Measurements from ENCODE around the gene ANAPC13.
A peak's percentile ranks its signal among the peaks of the same experiment; 100 is the strongest.

ANAPC13 gene, protein sequence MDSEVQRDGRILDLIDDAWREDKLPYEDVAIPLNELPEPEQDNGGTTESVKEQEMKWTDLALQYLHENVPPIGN

DNA sequence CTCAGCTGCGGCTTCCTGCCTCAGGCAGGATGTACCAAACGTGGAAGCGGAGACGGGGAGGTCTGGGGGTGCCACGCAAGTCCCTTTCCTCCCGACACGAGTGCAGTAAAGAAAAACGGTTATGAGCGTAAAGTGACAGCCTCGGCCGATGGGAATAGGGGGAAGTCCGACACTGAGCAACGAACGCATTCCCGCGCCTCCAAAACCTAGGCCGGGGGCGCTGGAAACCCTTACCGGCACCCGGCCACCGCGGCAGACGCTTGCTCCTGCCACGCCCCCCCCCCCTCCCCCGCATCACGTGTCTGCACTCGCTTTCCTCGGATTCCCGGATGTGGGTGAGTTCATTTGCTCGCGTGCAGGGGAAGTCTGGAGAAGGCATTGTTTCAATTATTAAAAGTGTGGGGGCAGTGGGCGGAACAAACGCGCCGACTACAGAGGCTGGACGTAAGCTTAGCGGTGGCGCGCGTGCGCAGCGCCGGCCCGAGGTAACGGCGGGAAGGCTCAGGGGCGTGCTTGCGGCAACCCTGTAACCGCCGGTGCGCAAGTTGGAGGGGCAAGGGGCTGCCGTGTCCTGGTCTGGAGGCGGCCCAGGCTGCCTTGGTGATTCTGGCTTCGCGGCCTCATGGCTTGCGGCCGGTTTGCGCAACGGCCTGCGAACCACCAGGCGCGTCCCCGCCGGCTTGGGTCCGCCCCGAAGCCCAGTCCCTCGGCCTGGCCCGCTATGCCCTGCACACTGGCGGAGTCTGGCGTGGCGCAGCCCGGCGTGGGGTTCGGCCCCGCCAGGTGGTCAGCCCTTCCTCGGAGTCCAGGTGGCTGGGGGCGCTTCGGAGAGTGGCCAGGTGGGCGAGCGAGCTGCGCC, at the start of gene ANAPC13, which contains the start of gene CEP63:
ANAPC13 (minus strand) TSS at position 268 of the 859 bp plus-strand sequence. CDS start 3,081 bp downstream, outside the sequence.
CEP63 (plus strand) TSS at position 340 of the 859 bp plus-strand sequence. CDS start 9,264 bp downstream, outside the sequence.
- peak; percentile 87 for DNase-seq (ENCODE audit: low spot score)

DNA sequence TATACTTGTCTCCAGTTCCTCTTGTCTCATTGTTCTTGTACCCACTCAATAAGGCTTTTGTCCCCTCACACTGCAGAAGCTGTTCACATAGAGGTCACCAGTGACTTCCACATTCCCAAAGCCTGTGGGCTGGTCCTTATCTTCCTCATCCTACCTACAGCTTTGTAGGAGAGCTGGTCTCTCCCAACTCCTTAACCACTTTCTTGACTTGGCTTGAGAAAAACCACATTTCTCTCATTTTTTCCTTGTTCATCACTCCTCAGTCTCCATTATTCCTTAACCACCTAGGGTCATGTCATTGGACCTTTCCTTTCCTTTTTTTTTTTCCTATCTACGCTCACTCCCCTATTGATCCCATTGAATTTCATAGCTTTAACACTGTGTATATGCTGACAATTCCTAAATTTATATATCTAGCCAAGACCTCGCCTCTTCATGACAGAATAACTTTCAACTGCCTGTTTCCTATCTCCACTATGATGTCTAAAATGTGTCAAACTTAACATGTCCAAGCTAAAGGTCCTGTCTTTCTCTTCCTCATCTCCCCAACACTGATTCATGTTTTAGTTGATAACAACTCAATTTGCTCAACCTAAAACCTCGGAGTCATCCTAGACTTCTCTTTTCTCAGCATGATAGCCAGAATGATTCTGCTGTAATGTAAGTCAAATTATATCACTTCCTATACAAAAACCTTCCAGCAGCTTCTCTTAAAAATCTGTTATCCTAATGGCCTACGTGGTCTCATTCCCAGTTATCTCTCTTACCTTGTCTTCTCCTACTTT, 49.6 kb upstream of the ANAPC13 start:
- DNase-seq (ENCODE audit: low spot score), result no peak

DNA sequence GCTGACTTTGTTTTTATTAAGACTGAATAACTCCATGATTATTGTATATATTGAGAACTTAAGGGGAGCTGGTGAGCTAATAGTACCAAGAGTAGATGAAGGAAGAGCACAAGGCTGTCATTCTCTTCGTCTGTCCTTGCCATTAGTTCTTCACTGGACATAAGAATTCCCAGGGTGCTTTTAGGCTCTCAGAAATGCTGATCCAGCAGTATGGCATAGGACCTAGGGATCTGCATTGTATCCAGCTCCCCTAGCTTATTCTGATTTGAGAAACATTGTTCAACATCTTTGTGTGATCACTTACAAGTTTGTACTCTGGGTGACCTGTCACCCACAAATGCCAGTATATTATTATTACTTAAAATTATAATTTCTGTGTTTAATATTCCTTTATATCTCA, 47.7 kb upstream of the ANAPC13 start:
- no peak for DNase-seq (ENCODE audit: low spot score)

DNA sequence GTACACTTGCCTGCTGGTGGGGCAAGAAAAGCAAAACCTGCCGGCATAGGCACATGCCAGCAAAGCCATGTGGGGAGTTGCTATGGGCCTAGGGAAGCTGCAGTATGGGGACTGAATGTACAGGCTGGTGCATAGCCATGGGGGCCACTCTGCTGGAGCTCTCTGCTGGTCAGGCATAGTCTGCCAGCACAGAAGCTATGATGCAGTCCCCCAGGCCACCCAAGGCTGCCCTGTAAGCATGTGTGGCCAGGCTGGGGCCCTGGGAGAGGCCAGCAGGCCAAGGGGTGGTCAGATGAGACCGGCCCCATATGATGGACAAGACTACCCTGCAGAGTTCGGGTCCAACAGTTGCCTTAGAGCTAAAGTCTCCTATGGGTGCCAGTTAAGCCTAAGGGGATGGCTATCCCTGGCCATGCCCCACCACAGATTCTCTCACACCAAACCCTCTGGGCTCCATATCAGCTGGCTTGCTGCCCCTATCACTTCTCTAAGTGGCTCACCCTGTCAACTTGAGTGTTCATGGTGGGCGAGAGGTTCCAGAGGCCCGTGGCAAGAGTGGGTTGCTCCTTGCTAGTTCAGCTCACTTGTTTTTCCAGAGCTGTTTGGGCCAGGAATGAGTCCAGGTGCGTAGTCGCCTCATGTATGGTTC, 41.9 kb upstream of the ANAPC13 start:
- DNase-seq (ENCODE audit: low spot score), result no peak

DNA sequence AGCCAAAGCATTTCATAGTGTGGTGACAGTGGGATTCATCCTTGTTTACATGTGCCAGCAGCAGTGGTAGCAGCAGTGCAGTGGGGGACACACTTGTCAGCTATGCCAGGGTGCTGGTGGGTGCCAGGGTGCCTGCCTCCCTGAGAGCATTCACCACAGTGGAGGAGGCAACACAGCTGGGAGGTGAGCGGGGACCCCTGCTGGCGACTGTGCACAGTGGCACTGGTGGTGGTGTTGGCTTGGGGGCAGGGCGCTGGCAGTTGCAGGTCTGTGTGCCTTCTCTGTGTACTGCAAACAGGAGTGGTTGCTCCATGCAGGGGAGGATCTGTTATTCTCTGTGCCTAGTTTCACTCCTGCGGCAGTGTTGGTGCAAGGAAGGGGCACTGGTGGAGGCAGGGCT, 41.3 kb upstream of the ANAPC13 start:
- DNase-seq (ENCODE audit: low spot score), result no peak

DNA sequence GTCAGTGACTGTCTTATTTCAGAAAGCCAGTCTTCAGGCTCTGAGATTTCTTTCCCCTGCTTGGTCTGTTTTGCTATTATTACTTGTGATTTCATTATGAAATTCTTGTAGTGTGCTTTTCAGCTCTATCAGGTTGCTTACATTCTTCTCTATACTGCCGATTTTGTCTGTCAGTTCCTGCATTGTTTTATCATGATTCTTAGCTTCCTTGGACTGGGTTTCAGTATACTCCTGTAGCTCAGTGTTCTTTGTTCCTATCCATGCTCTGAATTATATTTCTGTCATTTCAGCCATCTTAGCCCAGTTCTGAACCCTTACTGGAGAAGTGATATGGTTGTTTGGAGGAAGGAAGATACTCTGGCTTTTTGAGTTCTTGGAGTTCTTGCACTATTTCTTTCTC, 40.5 kb upstream of the ANAPC13 start:
- DNase-seq (ENCODE audit: low spot score), result no peak

DNA sequence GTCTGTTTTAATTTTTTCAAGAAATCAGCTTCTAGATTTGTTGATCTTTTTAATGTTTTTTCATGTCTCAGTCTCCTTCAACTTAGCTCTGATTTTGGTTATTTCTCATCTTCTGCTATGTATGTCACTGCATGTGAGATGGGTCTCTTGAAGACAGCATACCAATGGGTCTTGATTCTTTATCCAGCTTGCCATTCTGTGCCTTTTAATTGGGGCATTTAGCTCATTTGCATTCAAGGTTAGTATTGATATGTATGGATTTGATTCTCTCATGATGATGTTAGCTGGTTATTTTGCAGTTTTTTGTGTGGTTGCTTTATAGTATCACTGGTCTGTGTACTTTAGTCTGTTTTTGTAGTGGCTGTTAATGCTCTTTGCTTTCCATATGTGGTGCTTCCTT, 39.5 kb upstream of the ANAPC13 start:
- no peak for DNase-seq (ENCODE audit: low spot score)

DNA sequence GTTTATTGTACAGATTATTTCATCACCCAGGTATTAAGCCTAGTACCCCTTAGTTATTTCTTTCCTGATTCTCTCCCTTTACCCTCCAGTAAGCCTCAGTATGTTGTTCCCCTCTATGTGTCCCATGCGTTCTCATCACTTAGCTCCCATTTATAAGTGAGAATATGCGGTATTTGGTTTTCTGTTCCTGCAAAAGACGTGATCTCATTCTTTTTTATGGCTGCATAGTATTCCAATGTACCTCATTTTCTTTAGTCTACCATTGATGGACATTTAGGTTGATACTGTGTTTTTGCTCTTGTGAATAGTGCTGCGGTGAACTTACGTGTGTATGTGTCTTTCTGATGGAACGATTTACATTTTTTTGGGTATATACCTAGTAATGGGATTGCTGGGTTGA, 36.8 kb upstream of the ANAPC13 start:
- DNase-seq (ENCODE audit: low spot score), result no peak

DNA sequence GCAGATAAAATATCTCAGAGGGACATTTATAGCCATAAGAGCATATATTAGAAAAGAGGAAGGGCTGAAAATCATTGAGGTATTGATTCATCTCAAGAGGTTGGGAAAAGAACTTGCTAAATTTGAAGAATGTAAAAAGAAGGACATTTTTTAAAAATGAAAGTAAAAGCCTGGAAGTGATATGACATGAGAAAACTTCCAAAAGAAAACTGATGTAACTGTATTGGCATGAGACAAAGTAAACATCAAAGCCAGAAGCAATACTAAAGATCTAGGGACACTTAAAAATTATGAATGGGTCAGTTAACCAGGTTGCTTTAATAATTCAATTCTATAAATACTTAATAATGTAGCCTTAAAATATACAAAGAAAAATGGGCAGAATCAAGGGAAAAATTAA, 32.0 kb upstream of the ANAPC13 start:
- DNase-seq (ENCODE audit: low spot score), result peak; percentile 7

DNA sequence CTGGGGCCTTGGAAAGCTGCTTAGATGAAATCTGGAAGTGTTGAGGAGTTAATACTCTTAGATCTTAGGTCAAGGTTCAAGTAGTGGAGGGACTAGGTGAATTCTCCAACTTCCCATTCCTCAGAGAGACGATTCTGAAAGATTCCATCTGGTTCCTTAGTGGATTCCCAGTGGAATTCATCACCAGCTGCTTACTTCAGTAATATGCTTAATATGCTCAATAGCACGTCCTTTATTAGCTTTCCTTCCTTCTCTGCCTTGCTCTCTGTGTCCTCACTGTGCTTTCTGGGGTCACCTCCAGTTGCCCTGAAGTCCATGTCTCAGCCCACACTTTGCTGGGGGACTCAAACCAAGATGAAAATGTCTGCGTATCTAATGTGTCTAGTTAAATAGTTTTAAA, 31.1 kb upstream of the ANAPC13 start:
- no peak for DNase-seq (ENCODE audit: low spot score)

DNA sequence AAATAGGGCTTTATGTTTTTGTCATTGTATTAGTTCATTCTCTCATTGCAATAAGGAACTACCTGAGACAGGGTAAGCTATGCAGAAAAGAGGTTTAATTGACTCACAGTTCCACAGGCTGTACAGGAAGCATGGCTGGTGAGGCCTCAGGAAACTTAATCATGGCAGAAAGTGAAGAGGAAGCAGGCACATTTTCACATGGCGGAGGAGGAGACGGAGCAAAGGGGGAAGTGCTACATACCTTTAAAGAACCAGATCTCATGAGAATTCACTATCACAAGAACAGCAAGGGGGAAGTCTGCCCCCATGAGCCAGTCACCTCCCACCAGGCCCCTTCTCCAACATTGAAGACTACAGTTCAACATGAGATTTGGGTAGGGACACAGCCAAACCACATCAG, 25.7 kb upstream of the ANAPC13 start:
- DNase-seq (ENCODE audit: low spot score), result no peak

DNA sequence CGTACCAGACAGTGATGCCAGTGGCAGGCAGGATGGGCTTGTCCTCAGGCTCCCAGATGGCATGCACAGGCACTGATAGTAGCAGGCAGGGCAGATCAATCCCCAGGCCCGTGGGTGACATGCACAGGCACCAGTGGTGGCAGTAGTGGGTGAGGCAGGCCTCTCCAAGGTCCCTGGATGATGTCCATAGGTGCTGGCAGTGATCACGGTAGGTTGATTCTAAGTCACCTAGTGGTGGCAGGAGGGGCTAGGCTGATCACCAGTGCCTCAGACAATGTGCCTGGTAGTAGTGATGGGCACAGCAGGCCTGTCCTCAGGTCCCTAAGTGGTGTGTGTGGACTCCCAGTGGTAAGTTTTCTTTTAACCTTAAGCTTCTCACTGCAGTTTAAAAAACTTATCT, 19.7 kb upstream of the ANAPC13 start:
- DNase-seq (ENCODE audit: low spot score), result no peak

DNA sequence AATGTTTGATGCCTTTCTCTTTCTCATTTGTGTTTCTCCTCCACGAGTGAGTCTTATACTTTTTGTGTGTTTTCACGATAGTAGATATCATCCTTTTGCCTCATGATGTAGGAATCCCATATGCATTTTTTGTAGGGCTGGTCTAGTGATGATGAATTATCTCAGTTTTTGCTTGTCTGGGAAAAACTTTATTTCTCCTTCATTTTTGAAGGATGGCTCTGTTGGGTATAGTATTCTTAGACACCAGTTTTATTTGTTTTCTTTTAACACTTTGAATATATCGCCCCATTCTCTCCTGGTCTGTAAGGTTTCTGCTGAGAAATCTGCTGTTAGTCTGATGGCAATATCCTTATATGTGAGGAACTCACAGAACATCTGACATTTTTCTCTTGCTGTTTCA, 18.3 kb upstream of the ANAPC13 start:
- DNase-seq (ENCODE audit: low spot score), result no peak

DNA sequence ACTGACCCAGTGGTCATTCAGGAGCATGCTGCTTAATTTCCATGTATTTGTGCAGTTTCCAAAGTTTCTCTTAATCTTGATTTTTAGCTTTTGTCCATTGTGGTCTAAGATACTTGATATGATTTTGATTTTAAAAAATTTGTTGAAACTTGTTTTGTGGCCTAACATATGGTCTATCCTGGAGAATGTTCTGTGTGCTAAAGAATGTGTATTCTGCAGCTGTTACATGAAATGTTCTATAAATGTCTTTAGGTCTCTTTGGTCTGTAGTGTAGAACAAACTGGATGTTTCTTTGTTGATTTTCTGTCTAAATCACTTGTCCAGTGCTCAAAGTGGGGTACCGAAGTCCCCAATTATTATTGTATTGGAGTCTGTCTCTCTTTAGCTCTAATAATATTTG, 17.5 kb upstream of the ANAPC13 start:
- DNase-seq (ENCODE audit: low spot score), result no peak

DNA sequence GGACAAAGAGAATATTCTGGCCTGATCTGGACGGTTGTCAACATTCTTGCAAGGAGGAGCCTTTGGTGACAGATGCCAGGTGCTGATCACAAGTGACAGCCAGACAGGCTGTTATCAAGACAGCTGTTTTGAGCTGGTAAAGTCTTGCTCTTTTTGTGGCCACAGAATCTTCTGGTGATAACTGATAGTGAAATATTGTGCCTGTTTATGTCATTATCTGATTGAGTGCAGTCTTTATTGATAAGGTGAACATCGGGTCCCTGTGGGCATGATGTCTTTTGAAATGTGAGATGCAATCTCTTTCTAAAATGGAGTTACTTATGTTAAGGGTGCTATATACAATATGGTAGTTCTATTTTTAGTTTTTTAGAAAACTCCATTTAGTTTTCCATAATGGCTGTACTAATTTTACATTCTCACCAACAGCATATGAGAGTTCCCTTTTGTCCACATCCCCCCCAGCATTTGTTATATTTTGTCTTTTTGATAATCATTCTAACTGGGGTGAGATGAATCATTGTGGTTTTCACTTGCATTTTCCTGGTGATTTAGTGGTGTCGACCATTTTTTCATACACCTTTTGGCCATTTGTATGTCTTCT, 10.8 kb upstream of the ANAPC13 start:
- DNase-seq (ENCODE audit: low spot score), result no peak

DNA sequence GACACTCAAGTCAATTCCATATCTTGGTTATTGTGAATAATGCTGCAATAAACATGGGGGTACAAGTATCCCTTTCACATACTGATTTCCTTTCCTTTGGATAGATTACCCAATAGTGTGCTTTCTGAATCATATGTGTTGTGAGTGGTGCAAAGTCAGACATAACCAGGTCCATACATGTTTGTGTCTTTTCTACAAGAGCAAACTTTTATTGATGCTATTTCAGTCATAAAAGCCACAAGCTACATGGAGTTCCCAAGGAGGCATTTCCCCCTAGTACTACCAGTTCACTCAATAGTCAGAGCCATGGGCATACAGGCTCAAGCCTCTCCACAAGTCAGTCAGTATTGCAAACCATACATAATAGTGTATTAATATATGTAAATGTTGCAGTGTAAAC, 10.2 kb upstream of the ANAPC13 start:
- DNase-seq (ENCODE audit: low spot score), result no peak

DNA sequence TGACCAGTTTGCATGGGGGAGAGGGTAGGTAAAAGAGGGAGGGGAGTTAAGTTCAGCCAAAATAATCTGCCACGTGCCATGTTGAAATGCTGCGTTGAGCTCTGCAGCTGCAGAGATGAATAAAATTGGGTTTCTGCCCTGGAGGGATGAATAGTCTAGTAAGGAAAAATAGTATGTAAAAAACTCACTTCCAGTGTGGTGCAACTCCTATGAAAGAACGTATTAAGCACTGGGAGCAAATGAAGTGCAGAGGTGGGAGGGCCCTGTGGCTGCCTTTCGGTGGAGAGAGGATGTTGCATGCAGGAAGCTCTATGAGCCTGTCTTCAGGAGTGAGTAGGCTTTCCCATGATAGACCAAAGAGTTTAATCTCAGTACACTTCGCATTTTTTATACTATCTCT, 8.7 kb upstream of the ANAPC13 start:
- no peak for DNase-seq (ENCODE audit: low spot score)

DNA sequence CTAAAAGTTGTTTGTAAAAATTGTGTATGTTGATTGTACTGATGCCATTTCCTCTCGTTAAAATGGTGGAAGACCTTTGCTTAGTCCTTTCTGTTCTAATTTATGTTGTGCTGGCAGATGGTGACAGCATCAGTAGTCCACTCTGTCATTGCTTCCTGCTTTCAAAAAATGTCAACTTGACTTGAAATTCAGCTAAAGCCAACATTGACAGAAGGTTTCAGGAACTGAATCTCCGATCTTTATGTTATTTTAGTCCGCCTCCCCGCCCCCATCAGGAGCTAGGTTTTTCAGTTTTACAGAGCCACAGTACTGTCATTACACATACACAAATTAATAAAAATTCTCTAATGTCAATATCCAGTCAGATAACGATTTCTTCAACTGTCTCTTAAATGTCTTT, 1.6 kb upstream of the ANAPC13 start:
- no peak for DNase-seq (ENCODE audit: low spot score)

DNA sequence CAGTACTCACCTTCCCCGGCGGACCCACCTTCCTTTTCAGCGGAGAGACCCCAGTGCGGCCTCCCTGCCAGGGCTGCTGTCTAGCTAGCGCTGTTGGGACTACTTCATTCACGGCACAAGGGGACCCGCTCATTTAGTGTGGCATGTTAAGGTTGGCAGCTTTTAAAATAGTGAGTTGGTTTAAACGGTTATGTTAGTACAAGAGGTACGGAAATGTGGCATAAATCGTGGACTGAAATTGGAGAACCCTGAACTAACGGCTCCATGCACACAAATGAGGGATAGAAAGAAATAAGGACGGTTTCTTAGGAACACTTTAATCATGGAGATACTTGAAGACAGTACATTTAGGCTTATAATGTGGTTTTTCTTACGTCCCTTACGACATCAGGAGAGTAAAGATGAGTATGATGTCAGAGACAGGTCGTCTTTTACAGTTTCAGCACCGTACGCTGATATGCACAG, 824 bp upstream of the ANAPC13 start:
- no peak for DNase-seq (ENCODE audit: low spot score)

DNA sequence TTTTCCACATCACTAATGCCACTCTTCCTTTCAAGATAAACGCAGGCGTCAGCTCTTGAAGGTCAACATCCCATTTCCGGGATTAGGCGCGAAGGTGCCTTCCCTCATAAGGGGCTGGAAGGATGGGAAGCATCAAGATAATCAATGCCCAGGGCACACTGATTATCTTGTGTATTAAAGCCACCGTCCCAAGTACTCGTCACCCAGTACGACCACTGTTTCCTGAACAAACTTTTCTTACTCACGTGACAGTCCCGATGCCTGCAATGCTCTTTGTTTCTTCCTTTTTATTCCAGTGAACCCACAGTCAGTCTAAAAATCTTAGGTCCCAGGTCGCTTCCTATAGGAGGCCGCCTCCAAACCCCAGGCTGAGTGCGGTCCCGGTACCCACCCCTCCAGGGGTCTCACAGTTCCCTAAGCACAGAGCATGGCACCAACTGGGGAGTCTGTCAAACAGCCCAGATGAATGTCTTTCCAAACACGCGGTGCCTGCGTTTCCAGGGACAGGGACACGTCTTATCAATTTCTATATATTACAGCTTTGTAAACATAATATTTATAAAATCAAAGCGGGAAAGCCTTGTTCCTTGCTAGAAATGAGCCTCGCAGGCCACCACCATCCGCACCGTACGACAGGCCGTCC, 589 bp downstream of the ANAPC13 start:
- DNase-seq (ENCODE audit: low spot score), result peak; percentile 39

DNA sequence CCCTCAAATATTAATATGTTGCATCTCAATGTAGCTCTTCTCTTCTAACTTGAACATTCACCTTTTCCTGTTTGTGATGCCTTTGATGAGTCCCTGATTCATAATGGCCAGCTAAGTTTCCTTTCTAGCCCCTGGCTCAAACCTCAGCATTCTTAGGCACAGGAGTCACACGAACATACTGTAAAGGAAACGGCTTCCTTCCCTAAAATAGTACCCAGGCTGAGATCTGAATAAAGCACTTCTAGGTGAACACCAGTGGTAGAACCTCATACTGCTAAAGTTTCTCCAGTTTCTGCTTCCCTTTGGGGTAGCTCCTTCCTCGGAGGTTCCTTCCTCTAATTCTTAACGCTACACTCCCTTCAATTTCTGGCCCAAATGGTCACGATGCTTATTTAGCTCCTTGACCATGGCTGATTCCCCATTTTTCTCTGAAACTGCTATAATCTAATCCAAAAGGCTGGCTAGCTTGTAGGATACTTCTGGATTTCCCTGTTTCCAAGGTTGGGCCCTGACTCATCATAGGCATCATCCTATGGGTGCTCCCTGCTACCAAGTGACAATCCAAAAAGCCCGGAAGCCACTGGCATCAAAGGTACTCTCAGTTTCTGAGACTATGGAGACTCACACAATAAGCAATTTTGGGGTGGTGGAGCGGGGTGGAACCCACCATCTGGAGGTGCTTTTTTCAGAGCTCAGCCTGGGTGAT, 2.4 kb downstream of the ANAPC13 start:
- DNase-seq (ENCODE audit: low spot score), result no peak
